Posterior vena cava (tissue), 2 donors: Measurements from ENCODE around the gene DNAJB1. TPM values are rescaled to one million over a fixed set of nuclear protein-coding genes. Genes with fewer than 3 reads are reported as not detected.
A peak's percentile ranks its signal among the peaks of the same experiment; 100 is the strongest.

ENCODE experiments used
- DNase-seq: peaks from one replicate; pipeline ENCODE4 v3.0.0-alpha.2; 2020; ENCODE audit warnings: low spot score
- intact Hi-C, 2 donors: fragments of 100-400 bp; cut with DNase I; formaldehyde crosslinking; loops; one replicate each; pipeline versions ENCODE4 v1.14.1 to v1.14.2; 2022 to 2023
- total RNA-seq, 2 donors: library from RNA; stranded (reverse); fragmentation: NEBNext Ultra II Directional; extraction: Animal tissue kit (Norgen Biotek cat#: 25700); gene quantifications; one replicate each; pipeline ENCODE4 v1.2.1, GENCODE V29; 2021
- donor health status: DM: yes; HTN: yes; CAD: no.
- donor health status: DM: yes; HTN: yes; CAD: no.

Gene DNAJB1
- total RNA-seq, 2 donors from 2014 or later, result 56.2 to 63.2 TPM

DNA sequence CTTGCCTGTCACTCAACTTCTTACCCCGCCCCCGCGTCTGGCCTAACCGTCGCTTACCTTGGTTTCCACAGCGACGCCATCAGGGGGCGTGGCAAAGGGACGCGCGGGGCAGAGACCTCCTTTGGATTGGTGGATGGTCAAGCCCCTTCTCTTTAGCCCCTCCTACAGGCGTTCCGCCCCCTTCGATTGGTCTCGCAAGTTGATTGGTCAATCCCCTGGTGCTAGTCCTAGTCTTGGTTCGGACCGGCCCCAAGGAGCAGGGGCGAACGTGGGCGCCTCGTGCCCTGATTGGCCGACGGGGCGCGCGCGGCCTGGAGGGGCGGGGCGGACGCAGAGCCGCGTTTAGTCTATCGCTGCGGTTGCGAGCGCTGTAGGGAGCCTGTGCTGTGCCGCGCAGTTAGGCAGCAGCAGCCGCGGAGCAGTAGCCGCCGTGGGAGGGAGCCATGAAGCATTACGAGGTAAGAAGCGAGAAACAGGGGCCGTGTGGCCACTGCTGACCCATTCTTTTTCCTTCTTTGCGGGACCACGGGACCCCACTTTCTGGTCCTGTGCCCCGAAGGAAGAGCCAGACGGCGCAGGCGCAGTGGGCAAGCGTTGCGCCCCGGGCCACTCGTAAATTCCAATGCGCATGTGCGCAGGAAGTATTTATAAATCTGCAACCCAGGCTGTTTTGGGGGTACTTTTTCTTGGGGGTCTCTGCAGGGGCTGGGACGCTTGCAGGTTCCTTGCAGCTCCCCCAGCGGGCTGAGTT lies 11.2 kb upstream of the DNAJB1 start, which contains the start of gene TECR:
TECR (plus strand) TSS at position 341 of the 751 bp plus-strand sequence; CDS start at position 444, 103 bp downstream.
- intact Hi-C loops, result no loop called here
- DNase-seq, result peak; percentile 100

DNA sequence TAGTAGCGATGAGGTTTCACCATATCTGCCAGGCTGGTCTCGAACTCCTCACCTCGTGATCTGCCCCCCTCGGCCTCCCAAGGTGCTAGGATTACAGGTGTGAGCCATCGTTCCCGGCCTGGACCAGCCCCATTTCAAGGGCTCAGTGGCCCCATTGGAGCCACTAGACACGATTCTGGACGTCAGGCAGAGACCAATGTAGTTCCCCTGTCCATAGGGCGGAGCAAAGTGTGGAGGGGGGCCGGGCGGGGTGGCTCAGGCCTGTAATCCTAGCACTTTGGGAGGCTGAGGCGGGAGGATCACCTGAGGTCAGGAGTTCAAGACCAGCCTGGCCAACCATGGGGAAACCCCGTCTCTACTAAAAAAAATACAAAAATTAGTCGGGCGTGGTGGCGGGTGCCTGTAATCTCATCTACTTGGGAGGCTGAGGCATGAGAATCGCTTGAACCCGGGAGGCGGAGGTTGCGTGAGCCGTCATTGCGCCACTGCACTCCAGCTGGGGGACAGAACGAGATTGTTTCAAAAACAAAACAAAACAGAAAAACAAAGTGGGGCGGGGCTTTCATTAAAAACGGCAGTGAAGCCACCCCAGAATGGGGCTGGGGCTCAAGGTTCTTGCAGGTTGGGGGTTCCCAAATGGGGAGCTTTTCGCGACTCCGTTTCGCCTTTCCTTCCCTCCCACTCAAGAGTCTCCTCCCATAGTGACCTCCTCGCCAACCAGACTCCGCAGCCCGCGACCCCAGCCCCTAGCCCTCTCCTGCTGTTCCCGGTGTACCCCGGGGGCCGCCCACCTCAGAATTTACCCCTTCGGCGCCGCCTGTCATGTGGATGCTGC lies 10.4 kb upstream of the DNAJB1 start:
- no peak for DNase-seq
- intact Hi-C loops, result no loop called here

DNA sequence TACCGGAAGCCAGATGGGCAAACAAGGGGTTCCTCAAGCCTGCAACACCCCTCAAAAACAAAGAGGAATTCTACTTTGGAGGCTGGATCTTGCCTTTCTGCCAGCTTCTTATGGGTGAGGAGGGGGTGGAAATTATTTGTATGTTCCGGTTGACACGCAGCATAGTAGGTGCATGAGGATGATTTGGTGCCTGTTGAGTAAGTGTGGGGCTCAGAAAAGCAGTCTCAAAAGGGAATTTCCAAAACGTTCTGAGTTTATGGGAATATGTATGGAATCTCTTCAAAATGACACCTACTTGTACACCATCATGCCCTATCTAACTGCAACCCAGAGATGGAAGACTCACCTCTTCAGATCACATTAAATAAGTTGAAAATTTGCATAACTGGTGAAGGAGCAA lies 8.2 kb upstream of the DNAJB1 start:
- intact Hi-C loops, result no loop called here
- DNase-seq, result no peak

DNA sequence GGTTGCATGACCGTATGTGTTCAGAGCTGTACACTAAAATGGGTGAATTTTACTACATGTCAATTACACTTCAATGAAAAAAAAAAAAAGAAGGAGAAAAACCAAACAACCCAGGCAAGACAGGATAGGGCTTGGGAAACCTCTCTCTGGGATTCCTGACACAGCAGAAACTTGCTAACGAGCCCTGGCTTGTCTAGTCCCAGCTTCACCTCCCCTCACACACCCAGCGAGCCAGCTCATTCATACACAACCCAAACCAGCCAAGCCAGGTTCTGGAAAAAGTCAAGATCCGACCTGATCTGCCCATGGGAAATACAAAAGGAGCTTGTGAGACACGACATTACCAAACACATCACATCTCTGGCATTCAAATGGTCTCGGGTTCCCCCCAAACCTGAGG lies 7.5 kb upstream of the DNAJB1 start:
- intact Hi-C loops, result no loop called here
- DNase-seq, result no peak

DNA sequence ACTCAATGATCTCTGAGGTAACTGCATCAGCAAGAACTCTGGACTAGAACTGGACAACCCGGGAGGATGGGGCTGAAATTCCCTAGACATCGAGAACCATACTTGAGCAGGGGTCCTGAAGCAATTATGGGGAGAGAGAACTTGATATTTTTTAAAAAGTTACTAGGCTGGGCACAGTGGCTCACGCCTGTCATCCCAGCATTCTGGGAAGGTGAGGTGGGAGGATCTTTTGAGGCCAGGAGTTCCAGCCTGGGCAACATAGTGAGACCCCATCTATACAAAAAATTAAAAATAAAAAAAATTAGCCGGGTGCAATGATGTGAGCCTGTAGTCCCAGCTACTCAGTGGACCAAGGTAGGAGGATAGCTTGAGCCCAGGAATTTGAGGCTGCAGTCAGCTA lies 2.3 kb upstream of the DNAJB1 start:
- intact Hi-C loops, result no loop called here
- DNase-seq, result no peak

DNA sequence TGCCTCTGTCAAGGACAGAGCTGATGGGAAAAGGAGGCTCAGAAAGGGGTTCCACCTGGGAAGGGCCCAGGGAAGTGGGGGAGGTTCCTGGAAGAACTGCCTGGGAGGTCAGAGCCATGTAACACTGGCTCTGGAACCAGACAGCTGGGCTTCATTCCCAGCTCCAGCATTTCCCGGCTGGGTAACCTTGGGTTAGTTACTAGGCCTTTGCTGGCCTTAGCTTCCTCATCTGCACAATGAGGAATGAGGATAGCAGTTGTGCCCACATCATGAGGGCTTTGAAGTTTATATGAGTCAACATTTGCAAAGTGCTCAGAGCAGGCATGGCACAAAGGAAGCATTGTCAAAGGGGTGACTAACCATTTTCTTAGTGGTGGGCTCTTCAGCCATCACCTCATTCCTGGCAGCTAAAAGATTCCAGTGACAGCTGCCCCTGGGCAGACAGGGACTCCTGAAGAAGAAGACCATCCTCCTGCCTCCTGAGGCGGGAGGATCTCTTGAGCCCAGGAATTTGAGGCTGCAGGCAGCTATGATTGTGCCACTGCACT lies 1.7 kb upstream of the DNAJB1 start:
- DNase-seq, result no peak
- intact Hi-C loops, result no loop called here

DNA sequence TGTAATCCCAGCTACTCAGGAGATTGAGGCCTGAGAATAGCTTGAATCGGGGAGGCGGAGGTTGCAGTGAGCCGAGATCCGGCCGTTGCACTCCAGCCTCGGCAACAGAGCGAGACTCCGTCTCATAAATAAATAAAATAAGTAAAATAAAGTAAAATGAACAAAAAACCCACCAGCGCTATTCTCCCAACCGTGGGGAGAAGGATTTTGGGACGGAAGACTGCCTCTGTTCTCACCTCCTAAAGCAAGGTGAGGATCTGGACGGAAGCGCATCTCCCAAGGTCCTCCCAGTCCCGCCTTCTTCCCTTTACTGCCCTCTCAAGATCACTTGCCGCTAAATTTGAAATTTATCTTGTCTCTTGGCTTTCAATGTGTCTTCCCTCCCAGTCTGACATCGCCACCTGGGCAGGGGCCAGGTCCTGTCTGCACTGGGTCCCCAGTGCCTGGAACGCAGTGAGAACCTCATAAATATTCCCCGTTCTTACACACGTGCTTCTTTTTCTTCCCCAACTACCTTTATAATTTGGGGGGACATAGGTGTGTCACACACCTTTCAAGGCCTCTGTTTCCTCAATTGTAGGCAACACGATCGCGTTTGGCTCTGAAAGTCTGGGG lies 1.2 kb upstream of the DNAJB1 start:
- intact Hi-C loops, result no loop called here
- DNase-seq, result no peak

DNA sequence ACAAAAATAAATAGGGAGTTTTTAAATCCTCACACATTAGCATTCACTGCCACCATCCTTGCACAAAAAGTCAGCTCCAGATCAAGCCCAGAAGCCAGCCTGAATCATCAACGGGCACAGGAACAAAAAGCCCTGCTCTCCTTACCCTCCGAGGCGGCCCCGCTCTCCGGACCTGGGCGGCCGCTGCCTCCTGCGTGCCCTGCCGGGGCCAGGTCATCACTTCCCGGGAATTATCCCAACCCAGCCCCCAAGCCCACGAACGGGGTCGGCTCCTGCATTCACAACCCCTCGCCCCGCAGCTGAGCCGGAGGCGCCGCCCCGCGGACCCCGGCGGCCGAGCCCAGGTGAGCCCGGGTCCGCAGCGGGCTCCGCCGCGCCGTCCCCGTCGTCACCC lies 754 bp downstream of the DNAJB1 start:
- peak; percentile 87 for DNase-seq
- intact Hi-C loops, result no loop called here

DNA sequence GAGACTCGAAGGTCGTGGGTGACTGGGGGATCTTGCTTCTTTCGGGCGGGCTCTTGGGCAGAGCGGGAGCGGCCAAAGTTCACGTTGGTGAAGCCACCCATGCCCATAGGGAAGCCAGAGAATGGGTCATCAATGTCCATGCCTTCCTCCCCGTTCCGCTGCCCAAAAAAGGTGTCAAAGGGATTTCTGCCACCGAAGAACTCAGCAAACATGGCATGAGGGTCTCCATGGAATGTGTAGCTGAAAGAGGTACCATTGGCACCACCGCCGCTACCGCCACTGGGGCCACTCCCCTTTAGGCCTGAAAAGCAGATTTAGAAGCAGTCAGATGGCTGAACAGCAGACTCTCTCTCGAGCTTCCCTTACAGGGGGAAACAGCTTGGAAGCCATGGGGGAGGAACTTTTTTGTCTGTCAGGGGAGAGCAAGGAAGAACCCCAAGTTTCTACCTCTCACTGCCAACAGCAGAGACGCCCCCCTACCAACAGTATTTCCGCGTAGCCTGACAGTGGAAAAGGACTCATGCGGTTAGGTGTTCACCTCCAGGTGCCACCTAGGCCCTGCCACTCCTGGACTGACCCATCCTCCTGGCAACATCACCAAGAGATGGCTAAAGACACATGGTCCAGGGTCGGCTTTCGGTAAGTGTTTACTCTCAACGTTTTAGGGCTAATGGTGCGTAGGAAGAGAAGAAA lies 1.3 kb downstream of the DNAJB1 start:
- intact Hi-C loops, result no loop called here
- DNase-seq, result no peak

DNA sequence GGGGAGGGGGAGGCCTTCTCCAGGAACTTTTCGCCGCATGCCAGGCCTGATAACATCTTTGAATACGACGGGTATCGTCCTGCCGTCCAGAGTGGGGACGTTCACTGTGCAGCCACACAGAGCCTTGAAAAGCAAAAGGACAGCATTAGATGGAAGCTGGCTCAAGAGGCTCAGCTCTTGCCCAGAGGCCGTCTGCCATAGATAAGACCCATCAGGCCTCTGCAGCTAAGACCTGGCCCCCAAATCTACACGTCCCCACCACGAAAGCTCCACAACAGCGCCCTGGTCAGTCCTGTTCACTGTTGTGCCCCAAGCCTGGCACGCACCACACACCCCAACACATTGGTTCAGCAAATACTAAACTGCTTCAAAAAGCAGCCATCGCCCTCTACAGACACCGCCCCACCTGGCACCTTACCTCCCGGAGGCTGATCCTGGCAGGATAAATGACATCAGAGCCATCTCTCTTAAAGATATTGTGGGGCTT lies 2.1 kb downstream of the DNAJB1 start:
- DNase-seq, result no peak
- intact Hi-C loops, result no loop called here

DNA sequence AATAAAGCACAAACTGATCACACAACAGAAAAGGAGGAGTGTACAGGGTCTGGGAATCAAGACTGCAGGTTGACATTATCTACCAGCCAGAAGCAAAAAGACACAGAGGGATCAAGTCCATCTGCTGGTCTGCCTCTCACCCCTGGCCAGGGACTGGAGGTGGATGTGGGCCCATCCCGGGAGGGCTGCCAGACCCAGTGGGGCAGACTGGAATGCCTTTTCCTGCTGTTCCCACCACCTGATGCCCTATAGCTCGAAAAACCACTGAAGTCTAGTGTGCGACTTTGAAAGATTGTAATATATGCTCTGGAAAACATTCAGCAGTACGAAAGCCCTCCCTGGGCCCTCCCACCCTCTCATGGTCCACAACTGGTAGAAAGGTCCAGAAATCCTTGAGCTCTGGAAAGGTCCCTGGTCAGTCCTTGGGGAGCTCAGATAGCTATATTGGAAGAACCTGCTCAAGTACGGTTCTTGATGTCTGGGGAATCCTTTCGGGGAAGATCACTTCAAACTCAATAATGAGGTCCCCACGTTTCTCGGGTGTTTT lies 2.6 kb downstream of the DNAJB1 start:
- DNase-seq, result no peak
- intact Hi-C loops, result no loop called here

DNA sequence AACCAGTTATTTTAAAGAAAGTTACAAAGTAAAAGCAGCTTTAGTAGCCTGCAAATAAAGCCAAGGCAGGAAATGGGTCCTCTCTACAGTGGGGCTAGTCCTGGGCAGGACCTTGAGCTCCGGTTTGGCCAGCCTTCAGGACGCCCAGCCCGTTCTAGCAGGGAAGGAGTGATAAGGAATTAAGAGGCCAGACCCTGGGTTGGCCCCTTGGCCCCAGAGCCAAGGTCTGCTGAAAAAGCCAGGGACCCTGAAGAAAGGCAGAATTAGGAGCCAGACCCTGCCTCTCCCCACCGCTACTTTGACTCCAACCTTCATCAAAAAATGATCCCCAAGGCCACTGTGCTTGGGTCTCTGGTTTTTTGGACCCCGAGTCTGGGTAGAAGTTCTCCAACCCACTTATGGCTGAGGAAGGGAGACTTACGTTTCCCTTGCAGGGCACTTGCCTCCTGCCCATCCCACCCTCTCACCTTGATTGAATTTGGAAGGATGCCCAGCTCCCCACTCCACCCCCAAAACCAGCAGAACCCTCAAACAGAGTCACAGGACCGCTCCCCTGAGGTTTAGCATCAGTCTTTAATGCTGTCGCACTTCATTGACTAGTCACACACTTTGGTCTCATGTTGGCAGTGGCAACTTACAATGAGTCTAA lies 3.9 kb downstream of the DNAJB1 start:
- no peak for DNase-seq
- intact Hi-C loops, result loop anchor here in 1 of 2 donors (5.0 kb wide), 1 partner anchor 1243 kb away; no protein-coding TSS in a partner anchor

DNA sequence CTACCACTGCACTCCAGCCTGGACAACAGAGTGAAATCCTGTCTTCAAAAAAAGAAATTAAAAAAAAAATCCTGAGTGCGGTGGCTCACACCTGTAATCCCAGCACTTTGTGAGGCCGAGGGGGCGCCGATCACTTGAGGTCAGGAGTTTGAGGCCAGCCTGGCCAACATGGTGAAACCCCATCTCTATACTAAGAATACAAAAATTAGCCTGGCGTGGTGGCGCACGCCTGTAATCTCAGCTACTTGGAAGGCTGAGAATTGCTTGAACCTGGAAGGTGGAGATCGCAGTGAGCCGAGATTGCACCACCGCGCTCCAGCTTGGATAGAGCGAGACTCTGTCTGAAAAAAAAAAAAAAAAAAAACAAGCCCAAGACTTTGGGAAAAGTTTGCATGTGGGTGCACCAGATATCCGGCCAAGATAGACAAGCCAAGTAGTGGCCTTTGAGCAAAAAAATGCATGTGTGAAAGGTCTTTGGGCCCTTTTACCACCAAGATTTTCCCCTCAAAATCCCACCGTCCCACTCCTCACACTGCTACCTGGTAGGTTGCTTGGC lies 5.7 kb downstream of the DNAJB1 start:
- intact Hi-C loops, result loop anchor here in 1 of 2 donors (5.0 kb wide), 1 partner anchor 1245 kb away; no protein-coding TSS in a partner anchor
- no peak for DNase-seq

DNA sequence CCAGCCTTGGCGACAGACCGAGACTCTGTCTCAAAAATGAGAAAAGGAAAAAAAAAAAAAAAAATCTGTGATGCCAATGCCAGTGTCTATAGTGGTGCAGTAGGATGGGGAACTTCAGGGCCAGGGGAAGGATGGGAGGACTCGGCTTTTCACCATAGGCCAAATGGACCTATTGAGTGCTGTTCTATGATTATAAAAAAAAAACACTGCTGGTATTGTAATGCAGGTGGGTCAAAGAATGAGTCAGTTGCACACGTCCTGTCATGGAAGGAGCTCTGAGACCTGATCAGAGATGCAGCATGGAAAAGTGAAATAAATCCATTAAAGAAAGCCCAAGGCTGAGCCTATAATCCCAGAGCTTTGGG lies 7.0 kb downstream of the DNAJB1 start:
- no peak for DNase-seq
- intact Hi-C loops, result loop anchor here in 1 of 2 donors (5.0 kb wide), 1 partner anchor 1246 kb away; no protein-coding TSS in a partner anchor

DNA sequence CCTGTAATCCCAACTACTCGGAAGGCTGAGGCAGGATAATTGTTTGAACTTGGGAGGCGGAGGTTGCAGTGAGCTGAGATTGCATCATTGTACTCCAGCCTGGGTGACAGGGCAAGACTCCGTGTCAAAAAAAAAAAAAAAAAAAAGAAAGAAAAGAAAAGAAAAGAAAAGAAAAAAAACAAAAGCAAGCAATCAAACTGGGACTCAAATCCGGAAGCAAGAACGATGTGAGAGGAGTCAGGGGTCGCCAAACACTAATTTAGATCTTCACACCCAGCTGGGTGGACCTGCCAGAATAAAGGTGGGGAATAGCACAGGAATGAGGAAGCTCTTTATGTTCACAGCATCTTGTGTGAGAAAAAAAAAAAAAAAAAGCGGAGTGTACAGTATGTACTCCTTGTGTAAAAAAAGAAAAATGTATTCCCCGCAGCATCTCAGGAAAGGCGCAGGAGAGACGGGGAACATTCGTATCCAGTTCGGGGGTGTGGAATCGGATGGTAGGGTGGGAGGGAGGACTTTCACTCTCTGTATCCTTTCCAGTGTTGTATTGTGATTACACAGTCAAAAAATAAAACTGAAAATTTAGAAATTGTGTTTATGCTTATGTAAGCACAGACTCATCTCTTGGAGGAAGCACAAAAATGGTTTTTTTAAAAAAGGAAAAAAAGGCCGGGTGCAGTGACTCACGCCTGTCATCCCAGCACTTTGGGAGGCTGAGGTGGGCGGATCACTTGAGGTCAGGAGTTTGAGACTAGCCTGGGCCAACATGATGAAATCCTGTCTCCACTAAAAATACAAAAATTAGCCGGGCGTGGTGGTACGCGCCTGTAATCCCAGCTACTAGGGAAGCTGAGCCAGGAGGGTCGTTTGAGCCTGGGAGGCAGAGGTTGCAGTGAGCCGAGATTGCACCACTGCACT lies 7.6 kb downstream of the DNAJB1 start:
- DNase-seq, result peak; percentile 89
- intact Hi-C loops, result loop anchor here in 1 of 2 donors (5.0 kb wide), 1 partner anchor 1247 kb away; no protein-coding TSS in a partner anchor

DNA sequence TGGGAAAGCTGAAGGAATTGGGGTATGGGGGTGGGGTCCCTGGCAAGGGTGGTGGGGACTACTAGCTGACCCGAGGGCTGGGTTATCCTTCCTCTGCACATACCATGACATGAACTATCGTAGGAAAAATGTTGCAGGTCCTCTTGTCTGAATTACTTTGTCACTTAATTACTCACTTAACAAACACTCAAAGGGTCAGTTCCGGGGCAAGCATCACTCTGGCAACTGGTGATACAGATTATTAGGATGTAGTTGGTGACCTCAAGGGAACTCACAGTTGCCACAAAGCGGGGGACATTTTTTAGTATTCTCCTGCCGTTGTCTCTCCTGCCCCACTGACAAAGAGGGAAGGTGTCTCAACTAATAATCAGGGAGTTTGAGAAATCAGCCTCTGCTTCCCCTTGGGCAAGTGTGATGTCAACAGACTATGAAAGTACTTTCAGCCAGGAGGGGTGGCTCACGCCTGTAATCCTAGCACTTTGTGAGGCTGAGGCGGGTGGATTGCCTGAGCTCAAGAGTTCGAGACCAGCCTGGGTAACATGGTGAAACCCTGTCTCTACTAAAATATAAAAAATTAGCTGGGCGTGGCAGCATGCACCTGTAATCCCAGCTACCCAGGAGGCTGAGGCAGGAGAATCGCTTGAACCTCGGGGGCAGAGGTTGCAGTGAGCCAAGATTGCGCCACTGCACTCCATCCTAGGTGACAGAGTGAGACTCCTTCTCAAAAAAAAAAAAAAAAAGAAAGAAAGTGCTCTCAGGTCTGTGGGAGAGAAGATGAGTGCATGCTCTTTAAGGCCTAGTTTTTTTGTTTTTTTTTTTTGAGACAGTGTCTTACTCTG lies 10.3 kb downstream of the DNAJB1 start:
- intact Hi-C loops, result no loop called here
- no peak for DNase-seq
